NCI-H2171 treated with DMSO at 0.1 percent for 48 hours (cell line): ENCODE data around the gene CD101.
A peak's percentile ranks its signal among the peaks of the same experiment; 100 is the strongest.
"Not testable (repeated sequence)": the region's sequence is repeated elsewhere in the genome, so short reads cannot be mapped to it uniquely, and the experiment has no call there.

Experiments used
- DNase-seq: peaks from one replicate; lab custom pipeline; 2025; lab: John Stamatoyannopoulos, UW

CD101 gene

GRCh38 chr1:117001254-117001927, at the start of gene CD101:
Gene CD101, plus strand, starts transcription at chr1:117001760. Its CDS starts 58 bp downstream, at chr1:117001818.
- DNase-seq = no peak

GRCh38 chr1:116952738-116953275, 48.8 kb upstream of the CD101 start:
- peak; percentile 34 for DNase-seq

GRCh38 chr1:116954440-116954839, 47.1 kb upstream of the CD101 start:
- no peak for DNase-seq

- DNase-seq = peak; percentile 90
Measured at GRCh38 chr1:116956378-116956777, 45.2 kb upstream of the CD101 start.

GRCh38 chr1:116957646-116958045, 43.9 kb upstream of the CD101 start:
- no peak for DNase-seq

DNA sequence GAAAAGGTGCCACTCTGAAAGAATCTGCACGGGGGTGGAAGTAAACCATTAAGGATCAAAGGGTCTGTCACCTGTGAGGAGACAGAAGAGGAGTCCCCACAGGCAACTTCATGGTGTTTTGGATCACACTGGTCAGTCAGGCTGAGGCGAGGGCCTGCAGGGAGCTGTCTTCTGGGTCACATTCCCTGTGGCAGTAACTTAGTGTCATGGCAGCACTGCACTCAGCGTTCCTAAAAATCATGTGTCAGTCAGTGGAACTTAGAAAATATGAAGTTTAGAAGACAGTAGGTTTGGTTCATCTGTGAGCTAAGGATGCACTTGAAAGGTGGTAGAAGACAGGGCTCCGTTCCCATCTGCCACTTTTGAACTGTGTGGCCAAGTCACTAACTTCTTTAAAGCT, 43.5 kb upstream of the CD101 start:
- no peak for DNase-seq

GRCh38 chr1:116958977-116959376, 42.6 kb upstream of the CD101 start:
- DNase-seq = no peak

DNA sequence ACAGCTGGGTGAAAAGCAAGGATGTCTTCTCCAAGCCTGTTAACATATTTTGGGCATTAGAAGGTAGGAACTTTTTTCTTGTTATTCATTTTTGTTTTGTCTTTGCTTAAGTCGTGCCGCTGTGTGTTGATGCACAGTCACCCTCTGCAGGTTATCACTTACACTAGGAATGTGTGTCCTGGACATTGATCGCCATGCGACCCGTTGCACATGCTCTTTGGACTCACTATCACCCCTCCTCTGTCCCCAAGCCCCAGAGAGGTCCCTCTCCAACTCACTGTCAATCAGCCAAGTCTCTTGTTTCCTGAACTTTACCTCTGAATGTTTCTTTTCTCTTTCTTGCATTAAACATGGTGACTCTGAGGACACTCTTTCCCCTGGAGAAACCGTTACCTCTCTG, 40.0 kb upstream of the CD101 start:
- no peak for DNase-seq

GRCh38 chr1:116962987-116963639, 38.4 kb upstream of the CD101 start:
- no peak for DNase-seq

- no peak for DNase-seq
Measured at GRCh38 chr1:116966791-116967190, 34.8 kb upstream of the CD101 start.

DNA sequence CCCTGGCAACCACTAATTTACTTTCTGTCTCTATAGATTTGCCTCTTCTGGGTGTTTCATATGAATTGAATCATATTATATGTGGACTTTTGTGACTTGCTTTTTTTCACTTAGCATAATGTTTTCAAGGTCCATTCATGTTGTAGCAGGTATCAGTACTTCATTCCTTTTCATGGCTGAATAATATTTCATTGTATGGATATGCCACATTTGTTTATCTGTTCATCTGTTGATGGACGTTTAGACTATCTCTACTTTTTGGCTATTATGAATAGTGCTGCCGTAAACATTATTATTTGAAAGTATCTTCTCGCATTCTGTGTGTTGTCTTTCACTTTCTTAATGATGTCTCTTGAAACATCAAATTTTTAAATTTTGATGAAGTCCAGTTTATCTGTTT, 32.8 kb upstream of the CD101 start:
- no peak for DNase-seq

GRCh38 chr1:116971258-116971860, 30.2 kb upstream of the CD101 start:
- no peak for DNase-seq

DNA sequence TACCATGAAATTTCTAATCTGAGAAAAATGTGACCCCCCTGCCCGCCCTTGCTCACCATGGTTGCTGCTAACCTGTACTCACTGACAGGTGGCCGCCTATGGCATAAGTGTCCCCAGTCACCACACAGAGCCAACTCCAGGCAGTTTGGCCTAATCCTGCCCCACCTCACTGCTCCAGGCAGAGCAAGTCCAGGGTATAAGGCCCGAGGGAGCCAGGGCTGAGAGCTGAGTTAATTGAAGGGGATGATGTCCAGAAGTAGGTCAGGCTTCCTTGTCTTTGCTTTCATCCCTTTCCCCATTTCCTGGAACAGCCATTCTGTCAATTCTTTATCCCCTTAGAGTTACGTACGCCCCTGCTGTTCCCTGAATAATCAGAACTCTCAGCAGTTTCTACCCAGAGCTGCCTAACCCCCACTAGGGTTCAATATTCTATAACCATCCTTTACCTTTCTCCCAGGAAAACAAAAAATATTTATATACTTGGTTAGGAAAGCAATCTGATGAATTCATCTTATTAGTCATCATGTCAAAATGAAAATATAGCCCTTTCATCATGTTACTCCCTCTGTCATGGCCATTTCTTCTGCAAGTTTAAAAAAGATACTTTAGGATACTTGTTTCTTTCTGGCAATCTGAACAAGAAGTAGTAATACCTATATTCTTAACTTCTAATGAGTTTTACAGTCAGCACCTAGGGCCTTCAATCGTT, 29.4 kb upstream of the CD101 start:
- DNase-seq = no peak

GRCh38 chr1:116972674-116973030, 28.9 kb upstream of the CD101 start:
- no peak for DNase-seq

- DNase-seq = not testable (repeated sequence)
Measured at GRCh38 chr1:116980309-116980708, 21.3 kb upstream of the CD101 start.

GRCh38 chr1:116981521-116982037, 20.0 kb upstream of the CD101 start:
- DNase-seq = no peak

- DNase-seq = no peak
Measured at GRCh38 chr1:116982319-116983004, 19.1 kb upstream of the CD101 start.

DNA sequence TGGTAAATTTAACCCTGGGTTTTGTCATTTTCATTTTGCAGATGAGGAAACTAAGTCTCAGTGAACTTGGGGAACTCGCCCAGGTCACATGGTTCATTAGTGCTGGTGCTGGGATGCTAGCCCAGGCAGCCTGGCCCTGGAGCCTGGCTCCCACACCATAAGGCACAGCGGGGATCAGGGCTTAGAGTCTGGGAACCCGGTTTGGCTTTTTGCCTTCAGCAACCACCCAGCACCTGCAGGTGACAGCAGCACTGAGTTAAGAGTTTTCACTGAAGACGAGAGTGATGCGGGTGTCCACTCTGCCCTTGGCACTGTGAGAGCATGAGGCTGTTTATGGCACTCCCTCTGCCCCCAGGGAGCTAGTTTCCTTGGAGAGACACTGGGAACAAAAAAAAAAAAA, 18.4 kb upstream of the CD101 start:
- peak; percentile 39 for DNase-seq

DNA sequence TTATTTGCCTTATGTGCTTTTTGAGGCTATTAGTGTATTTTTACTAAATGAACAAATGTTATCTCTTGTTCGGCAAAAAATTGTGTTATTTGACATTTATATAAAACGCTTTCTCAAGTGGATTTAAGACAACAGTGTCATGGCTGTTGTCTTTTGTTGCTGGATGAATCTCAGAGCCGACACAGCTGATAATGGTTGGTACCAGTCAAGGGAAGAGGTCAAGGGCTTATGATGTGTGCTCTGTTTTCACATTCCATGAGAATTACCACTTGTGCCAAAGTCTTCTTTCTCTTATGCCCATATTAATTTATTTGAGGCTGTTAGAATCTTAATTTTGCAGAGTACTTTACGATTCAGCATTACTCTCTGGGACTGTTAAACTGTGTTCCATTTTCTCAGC, 17.9 kb upstream of the CD101 start:
- DNase-seq = no peak

- DNase-seq = no peak
Measured at GRCh38 chr1:116984406-116985160, 17.0 kb upstream of the CD101 start.
